GM19397 (cell line): Measurements from ENCODE around the gene AGK.
A peak's percentile ranks its signal among the peaks of the same experiment; 100 is the strongest.
"Not testable (repeated sequence)": the region's sequence is repeated elsewhere in the genome, so short reads cannot be mapped to it uniquely, and the experiment has no call there.

ENCODE experiments used
- ATAC-seq: cut with Tn5 transposase; IDR thresholded peaks from one replicate; pipeline ENCODE4 v1.9.1; 2021; ENCODE audit warnings: mild to moderate bottlenecking, moderate library complexity; ENCODE audit not compliant: unreplicated experiment

AGK gene

DNA sequence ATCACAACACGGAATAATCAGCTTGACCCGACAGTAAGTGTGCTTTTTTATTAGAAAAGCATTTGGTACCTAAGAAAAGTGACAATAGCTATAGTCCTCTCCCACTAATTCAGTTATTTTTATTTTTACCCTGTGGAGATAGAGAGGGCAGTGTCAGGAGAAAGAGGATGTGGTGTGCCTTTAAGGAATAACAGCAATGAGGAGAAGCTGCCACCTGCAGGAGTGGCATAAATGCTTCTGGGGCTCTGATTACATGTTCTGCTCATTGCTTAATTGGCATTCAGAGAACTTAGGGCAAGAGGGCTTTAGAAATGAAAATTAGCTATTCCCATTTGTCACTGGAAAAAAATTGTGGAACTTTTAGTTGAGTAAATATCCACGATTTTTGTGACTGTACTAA lies 90.7 kb downstream of the AGK start:
- no peak for ATAC-seq

GRCh38 chr7:141645188-141645587 lies 94.0 kb downstream of the AGK start:
- ATAC-seq: no peak

GRCh38 chr7:141646826-141647480 lies 95.7 kb downstream of the AGK start:
- no peak for ATAC-seq

DNA sequence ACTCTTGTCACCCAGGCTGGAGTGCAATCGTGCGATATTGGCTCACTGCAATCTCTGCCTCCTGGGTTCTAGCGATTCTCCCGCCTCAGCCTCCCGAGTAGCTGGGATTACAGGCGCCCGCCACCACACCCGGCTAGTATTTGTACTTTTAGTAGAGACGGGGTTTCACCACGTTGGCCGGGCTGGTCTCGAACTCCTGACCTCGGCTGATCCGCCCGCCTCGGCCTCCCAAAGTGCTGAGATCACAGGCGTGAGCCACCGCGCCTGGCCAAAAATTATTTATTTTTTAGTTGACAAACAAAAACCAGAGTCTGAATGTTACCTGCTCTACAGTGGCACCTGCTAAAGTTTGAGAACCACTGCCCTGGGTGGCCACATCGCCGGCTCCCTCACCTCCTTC lies 96.5 kb downstream of the AGK start:
- not testable (repeated sequence) for ATAC-seq

DNA sequence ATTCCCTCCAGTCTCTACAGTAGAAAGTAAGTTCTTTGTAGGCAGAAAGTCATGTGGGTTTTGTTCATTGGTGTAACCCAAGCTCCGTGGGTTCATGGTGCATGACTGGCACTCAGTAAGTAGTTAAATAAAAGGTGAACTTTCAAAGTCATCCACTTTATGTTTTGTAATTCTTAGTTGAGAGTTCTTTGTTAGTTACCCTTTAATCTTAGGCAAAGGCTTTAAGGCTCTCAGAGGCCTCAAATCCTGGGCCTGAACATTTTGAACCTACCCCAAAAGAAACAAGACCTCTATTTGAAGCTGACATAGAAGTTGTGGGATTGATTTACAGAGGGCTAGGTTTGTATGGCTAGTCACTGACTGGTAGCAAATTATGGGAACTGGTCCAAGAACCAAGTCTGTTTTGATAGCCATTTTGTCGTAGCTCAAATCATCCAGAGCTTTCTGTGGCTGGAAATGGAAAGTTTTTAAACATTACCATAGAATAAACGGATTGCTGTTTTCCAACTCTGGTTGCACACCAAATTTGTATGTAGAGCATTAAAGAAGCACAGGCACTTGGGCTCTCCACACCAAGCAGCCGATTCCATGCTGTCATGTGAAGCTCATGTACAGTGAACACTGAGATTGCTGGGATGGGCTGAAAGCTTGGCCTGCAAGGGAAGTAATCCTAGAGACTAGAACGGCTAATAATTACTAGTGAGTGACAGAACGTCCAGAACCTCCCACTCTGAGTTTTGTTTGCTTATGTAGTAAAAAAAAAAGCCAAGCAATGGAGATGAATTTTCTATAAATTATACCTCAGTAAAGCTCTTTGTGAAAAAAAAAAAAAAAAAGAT lies 97.3 kb downstream of the AGK start:
- no peak for ATAC-seq

GRCh38 chr7:141649137-141649864 lies 98.1 kb downstream of the AGK start:
- peak; percentile 72 for ATAC-seq

DNA sequence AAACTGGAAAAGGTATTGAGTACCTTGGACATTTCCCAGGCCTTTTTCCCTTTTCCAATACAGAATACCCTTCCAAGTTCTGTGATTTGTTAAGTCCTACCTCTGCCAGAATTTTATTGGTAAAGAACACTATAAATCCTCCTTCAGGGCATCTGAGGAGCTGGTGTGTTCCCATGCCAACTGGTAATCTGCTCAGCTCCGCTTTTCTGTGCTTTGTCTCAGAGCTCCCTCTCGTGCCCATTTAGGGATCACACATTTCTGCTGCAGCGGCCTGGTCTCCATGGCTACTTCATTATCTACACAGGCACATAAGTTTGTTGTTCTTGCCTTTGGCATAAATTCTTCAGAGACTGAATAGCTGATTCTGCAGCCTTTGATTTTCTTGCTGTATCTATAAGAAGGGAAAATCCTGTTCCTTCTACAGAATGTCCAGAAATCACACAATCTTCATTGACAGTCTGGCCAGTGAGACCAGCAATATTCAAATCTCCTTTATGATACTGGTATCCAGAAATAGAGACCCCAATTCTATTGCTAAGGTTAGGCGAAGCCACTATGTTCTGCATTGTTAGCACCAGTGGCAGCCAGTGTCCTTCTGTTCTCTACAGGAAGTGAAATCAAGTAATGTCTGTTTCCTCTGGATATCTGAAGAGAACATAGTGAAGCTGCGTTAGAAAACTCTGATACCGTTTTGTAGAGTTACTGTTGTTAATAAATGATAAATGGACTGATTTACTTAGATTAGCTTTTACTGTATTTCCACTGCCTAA lies 98.8 kb downstream of the AGK start:
- ATAC-seq: peak; percentile 51

- ATAC-seq: no peak
Measured at GRCh38 chr7:141651417-141651816, 100.2 kb downstream of the AGK start.

- no peak for ATAC-seq
Measured at GRCh38 chr7:141652691-141653090, 101.5 kb downstream of the AGK start.

- ATAC-seq: peak; percentile 81
Measured at GRCh38 chr7:141654551-141654950, 103.3 kb downstream of the AGK start.

GRCh38 chr7:141659501-141659900 lies 108.3 kb downstream of the AGK start:
- ATAC-seq: no peak

DNA sequence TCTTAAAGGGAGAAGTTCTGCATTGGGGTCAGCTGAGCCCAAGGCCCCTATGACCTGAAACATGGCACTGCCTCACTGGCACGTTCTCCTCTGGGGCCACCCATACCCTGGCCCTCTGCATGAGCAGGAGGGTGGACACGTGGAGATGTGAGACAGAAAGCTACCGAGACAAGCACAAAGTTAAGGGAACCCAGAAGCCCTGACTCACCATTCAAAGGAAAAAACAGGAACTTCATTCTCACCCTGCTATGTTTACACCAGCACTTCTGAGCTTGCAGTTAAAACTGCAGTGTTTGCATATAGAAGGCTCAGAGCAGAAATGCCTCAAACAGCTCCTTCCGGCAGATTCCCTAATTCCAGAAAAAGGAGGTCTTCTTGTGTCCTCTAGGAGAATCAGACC lies 109.0 kb downstream of the AGK start:
- no peak for ATAC-seq

GRCh38 chr7:141663081-141663849 lies 112.1 kb downstream of the AGK start:
- no peak for ATAC-seq

DNA sequence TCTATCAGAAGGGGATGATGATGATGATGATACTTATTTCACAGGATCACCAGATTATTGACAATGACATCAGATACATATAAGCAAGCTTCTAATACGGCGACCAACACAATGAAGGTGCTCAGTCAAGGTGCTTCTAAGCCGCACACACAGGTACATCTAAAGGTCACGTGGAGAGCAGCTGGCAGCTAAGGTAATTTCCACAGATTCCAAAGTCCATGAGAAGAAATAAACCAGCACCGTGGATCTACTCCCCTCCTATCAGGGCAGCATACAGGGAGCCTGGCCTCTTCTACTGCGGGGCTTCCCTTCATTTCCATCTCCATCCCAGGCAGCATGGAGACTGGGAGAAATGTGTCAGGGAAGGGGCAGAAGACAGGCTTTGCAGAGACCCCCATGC lies 113.2 kb downstream of the AGK start:
- no peak for ATAC-seq

DNA sequence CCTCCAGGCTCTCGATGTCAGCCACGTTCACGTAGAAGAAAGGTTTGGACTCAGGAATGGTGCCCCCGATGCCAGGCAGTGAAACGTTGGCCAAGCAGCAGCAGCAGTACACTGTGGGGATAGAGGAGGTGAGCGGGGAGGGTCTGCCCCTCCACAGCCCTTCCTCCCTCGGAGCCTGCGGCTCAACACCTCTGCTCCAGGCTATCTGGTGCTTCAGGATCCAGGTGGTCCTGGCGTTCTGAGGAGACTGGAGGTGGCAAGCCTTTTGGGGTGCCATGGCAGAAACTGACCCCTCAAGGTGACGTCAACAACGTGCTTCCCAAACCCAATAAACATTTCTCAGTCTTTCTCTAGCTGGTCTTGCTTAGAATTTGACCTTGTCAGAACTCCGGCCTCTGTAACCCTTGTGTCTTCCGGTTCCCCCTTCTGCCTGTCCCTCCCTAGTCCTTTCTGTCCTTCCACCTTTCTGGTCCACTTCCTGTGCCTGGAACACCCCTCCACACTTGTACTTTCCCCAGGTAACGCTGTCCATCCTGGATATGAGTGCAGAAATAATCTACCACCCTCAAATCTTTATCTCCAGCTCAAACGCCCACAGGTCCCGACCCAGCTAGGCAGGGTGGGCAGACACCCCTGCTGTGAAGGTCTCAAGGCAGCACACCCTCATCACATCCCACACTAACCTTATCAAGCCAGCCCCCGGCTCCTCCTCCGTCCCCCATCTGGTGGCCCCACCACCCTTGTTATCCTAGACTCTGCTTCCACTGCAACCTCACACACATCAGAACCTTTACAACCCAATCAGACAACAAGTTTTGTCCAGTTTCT lies 114.2 kb downstream of the AGK start:
- no peak for ATAC-seq

DNA sequence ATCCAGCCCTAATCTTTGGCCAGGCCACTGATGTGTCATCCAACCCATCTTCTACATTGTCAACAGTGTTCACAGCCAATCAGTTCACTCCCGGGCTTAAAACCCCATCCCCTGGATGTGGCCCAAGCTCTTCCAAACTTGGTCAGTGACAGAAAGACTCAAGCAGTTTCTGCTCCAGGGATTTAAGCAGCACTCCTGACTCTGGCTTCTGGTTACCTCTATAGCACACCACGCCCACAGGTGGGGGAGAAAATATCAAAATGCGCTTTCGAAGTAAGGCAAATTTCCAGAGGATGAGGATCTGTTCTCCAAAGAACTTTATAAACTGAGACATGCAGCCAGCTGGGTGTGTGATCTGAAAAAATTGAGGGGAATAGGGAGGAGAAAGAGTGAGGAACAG lies 114.9 kb downstream of the AGK start:
- ATAC-seq: no peak

DNA sequence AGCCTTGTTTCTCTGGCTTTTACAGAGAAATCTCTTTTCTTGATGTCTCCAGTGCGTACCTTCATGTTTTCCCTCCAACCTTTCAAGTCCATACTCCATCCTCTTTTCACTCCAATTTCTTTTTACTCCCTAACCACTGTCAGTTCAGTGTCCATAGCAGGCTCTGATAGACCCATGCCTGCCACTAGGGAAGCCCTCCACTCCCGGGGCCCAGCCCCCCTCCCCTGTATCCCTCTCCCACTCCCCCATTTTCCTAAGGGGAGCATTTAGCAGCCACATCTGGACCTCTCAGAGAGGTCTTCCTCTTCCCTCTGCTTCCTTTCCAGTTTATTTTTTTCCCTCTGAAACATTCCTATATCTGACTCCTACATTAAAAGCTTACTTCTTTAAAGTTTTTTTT lies 117.6 kb downstream of the AGK start:
- ATAC-seq: no peak

DNA sequence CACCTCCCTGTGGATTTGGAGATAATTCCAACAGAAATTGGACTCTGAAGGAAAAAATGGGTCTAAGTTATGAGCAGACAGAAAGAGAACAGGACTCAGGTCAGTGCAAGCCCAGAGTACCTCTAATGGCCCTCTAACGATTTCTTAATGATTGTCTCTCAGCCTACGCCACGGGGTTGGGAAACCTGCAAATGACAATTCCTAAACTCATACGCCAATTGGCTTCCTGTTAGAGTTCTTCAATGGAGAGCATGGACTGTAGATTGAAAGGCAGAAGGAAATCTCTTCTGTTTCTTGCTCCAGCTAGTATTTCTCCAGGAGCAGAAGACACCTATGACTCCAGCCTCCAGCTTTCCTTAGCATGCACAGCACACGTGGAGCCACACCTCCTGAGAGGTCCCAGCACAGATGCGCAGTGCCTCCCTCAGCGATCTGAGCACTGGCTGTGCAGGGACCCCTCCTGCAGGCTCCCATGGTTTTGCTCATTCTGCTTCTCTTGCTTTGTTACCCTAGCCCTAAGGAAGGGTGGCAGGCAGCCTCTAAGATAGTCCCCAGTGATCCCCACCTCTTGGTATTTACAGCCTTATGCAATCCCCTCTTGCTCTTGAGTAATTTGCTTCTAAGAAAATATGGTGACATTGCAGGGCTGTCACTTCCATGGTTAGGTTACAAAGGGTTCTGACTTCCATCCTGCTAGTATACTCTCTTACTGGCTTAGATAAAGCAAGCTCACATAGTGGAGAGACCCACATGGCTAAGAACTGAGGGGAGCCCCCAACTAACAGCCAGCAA lies 120.7 kb downstream of the AGK start:
- no peak for ATAC-seq

DNA sequence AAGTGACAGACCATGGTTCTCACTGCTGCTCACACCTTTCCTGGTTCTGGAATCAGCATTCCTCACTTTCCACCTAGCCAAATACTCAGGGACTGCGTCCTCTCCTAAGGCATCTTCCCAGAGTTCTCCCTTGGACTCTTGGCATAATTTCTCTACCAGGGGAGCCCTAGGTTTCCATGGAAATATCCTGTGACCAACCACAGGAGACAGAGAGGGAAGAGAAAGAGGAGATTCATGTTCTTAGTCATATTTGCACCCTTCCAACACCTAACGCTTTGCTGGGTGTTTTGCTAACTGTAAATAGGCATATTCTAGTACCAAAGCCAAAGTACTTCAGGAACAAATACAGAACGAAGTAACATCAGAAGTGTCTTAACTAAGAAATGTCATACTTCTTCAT lies 122.1 kb downstream of the AGK start:
- no peak for ATAC-seq
